NB4 (cell line): ENCODE measurements around the gene FAM20C.

Experiments
- CTCF ChIP-seq: IDR thresholded peaks from one replicate; pipeline ENCODE4 v1.5.1; 2012; ENCODE audit warnings: low read depth, low read length
- MYC ChIP-seq: IDR thresholded peaks from 2 replicates; pipeline ENCODE4 v1.6.1; 2011; ENCODE audit warnings: low read depth, low read length
- POLR2A ChIP-seq: IDR thresholded peaks from 2 replicates; pipeline ENCODE4 v1.6.1; 2011; ENCODE audit warnings: mild to moderate bottlenecking; ENCODE audit not compliant: insufficient read length; ENCODE audit errors: extremely low read depth

GRCh38 chr7:258476-259190 lies 66.3 kb downstream of the FAM20C start:
- TF ChIP-seq CTCF (no peak), POLR2A (no peak), MYC (no peak)
